GM06990 (cell line): ENCODE measurements around the gene FLRT1.

Experiments
- DNase-seq: peaks from one replicate; pipeline ENCODE4 v3.0.0-alpha.2; 2011; ENCODE audit not compliant: insufficient read length; ENCODE audit errors: extremely low read depth
- H3K27me3 ChIP-seq: replicated peaks from 2 replicates; pipeline ENCODE4 v1.6.0; 2011; ENCODE audit warnings: low read length; ENCODE audit not compliant: control insufficient read depth, insufficient read depth
- H3K36me3 ChIP-seq: 2 replicates; pipeline ENCODE4 v1.5.1; 2011; ENCODE audit warnings: low read length; ENCODE audit not compliant: control insufficient read depth, insufficient read depth
- H3K4me3 ChIP-seq: replicated peaks from 2 replicates; pipeline ENCODE4 v1.5.1; 2011; ENCODE audit warnings: low read depth, mild to moderate bottlenecking, control low read depth, low read length
- CTCF ChIP-seq: IDR thresholded peaks from 2 replicates; pipeline ENCODE4 v1.5.1; 2011; ENCODE audit warnings: low read length, control low read depth, mild to moderate bottlenecking, inconsistent platforms; ENCODE audit not compliant: insufficient read depth, poor library complexity, severe bottlenecking

FLRT1 gene

GRCh38 chr11:64025205-64025604, 10.5 kb upstream of the FLRT1 start:
- DNase-seq: no peak
- TF ChIP-seq CTCF: no peak
- no peak overlapping the region for H3K4me3 ChIP-seq
- H3K36me3 ChIP-seq: no peaks in the 10 kb centered on the region
- no peaks in the 10 kb centered on the region; the same call in 1 of the 2 replicates for H3K27me3 ChIP-seq

- Histone ChIP-seq H3K36me3 (no peaks in the 10 kb centered on the region), H3K4me3 (no peak overlapping the region), H3K27me3 (no peaks in the 10 kb centered on the region; the same call in 1 of the 2 replicates)
- no peak for TF ChIP-seq CTCF
- no peak for DNase-seq
Observed at GRCh38 chr11:64026575-64027205, 9.0 kb upstream of the FLRT1 start.

GRCh38 chr11:64027651-64028397, 7.9 kb upstream of the FLRT1 start:
- no peaks in the 10 kb centered on the region; the same call in 1 of the 2 replicates for H3K27me3 ChIP-seq
- TF ChIP-seq CTCF: no peak
- no peaks in the 10 kb centered on the region for H3K36me3 ChIP-seq
- H3K4me3 ChIP-seq: no peak overlapping the region
- DNase-seq: no peak

- Histone ChIP-seq H3K4me3 (no peak overlapping the region), H3K27me3 (no peaks in the 10 kb centered on the region; the same call in 1 of the 2 replicates), H3K36me3 (no peaks in the 10 kb centered on the region)
- no peak for TF ChIP-seq CTCF
- DNase-seq: no peak
Observed at GRCh38 chr11:64028398-64029115, 7.2 kb upstream of the FLRT1 start.

GRCh38 chr11:64029773-64030172, 6.0 kb upstream of the FLRT1 start:
- Histone ChIP-seq H3K27me3 (peaks cover 2% of the 10 kb centered on the region; the same call in 1 of the 2 replicates), H3K4me3 (no peak overlapping the region), H3K36me3 (no peaks in the 10 kb centered on the region)
- no peak for DNase-seq
- no peak for TF ChIP-seq CTCF
